Central memory CD8-positive, alpha-beta T cell (primary cell): ENCODE data around the gene KRI1.

Source experiments
- ATAC-seq: fragments of 150-1000 bp; cut with Tn5 transposase; replicated peaks from 2 replicates; pipeline ENCODE4 v1.10.0; 2022; ENCODE audit warnings: mild to moderate bottlenecking, moderate FRiP score, moderate number of reproducible peaks; ENCODE audit not compliant: poor library complexity, severe bottlenecking; ENCODE audit errors: extremely low read depth
- DNase-seq, 2 donors: peaks; one replicate each; pipeline ENCODE4 v3.0.0; 2021; ENCODE audit warnings: low spot score in 2 of 2
- H3K27ac Mint-ChIP-seq: one replicate; pipeline ENCODE4 v1.8.0; 2022; ENCODE audit warnings: low read depth, mild to moderate bottlenecking, moderate library complexity, mixed read lengths
- H3K27me3 Mint-ChIP-seq: one replicate; pipeline ENCODE4 v1.8.0; 2022; ENCODE audit warnings: mixed read lengths
- H3K36me3 Mint-ChIP-seq: one replicate; pipeline ENCODE4 v1.8.0; 2022; ENCODE audit warnings: mild to moderate bottlenecking, moderate library complexity, mixed read lengths; ENCODE audit not compliant: insufficient read depth
- H3K4me1 Mint-ChIP-seq: one replicate; pipeline ENCODE4 v1.8.0; 2022; ENCODE audit warnings: mixed read lengths
- H3K4me3 Mint-ChIP-seq: one replicate; pipeline ENCODE4 v1.8.0; 2022; ENCODE audit warnings: mild to moderate bottlenecking, moderate library complexity, mixed read lengths
- H3K9me3 Mint-ChIP-seq: one replicate; pipeline ENCODE4 v1.8.0; 2022; ENCODE audit warnings: mixed read lengths

Gene KRI1

GRCh38 chr19:10568062-10568825, 2.4 kb upstream of the KRI1 start:
- DNase-seq (peak; percentile 51 to 54), ATAC-seq (peak; percentile 7)
- H3K27ac Mint-ChIP-seq: peak overlapping the region; percentile 93
- H3K9me3 Mint-ChIP-seq: no peaks in the 10 kb centered on the region
- H3K36me3 Mint-ChIP-seq: peaks cover 38% of the 10 kb centered on the region
- peak overlapping the region; percentile 89 for H3K4me3 Mint-ChIP-seq
- H3K27me3 Mint-ChIP-seq: no peaks in the 10 kb centered on the region
- H3K4me1 Mint-ChIP-seq: peaks cover 51% of the 10 kb centered on the region

- H3K4me1 Mint-ChIP-seq: peaks cover 51% of the 10 kb centered on the region
- ATAC-seq (no peak), DNase-seq (no peak)
Measured at GRCh38 chr19:10567656-10568055, 1.8 kb upstream of the KRI1 start.

GRCh38 chr19:10566658-10567410, 1.0 kb upstream of the KRI1 start:
- DNase-seq: peak; percentile 43 to 81
- peaks cover 38% of the 10 kb centered on the region for H3K36me3 Mint-ChIP-seq

More at GRCh38 chr19:10567656-10568055, 1.8 kb upstream of the KRI1 start:
- Mint-ChIP-seq H3K36me3 (peaks cover 38% of the 10 kb centered on the region), H3K9me3 (no peaks in the 10 kb centered on the region), H3K4me3 (peak overlapping the region; percentile 89), H3K27me3 (no peaks in the 10 kb centered on the region), H3K27ac (peak overlapping the region; percentile 93)

GRCh38 chr19:10566408-10566657, 523 bp upstream of the KRI1 start:
- Mint-ChIP-seq H3K4me1 (peaks cover 49% of the 10 kb centered on the region), H3K27me3 (no peaks in the 10 kb centered on the region)

More at GRCh38 chr19:10566658-10567410, 1.0 kb upstream of the KRI1 start:
- Mint-ChIP-seq H3K9me3 (no peaks in the 10 kb centered on the region), H3K4me1 (peaks cover 44% of the 10 kb centered on the region), H3K4me3 (peak overlapping the region; percentile 89), H3K27me3 (no peaks in the 10 kb centered on the region), H3K27ac (peak overlapping the region; percentile 93)
- ATAC-seq: peak; percentile 41

GRCh38 chr19:10565028-10565566, 713 bp downstream of the KRI1 start:
- Mint-ChIP-seq H3K27me3 (no peaks in the 10 kb centered on the region), H3K27ac (peak overlapping the region; percentile 93), H3K9me3 (no peaks in the 10 kb centered on the region), H3K4me3 (peak overlapping the region; percentile 89), H3K4me1 (peaks cover 46% of the 10 kb centered on the region), H3K36me3 (peaks cover 51% of the 10 kb centered on the region)
- DNase-seq (no peak), ATAC-seq (peak; percentile 12)

More at GRCh38 chr19:10566408-10566657, 523 bp upstream of the KRI1 start:
- Mint-ChIP-seq H3K27ac (peak overlapping the region; percentile 93), H3K4me3 (peak overlapping the region; percentile 89), H3K9me3 (no peaks in the 10 kb centered on the region), H3K36me3 (peaks cover 40% of the 10 kb centered on the region)
- ATAC-seq (no peak), DNase-seq (no peak)

GRCh38 chr19:10562609-10563008, 3.2 kb downstream of the KRI1 start:
- DNase-seq (no peak), ATAC-seq (no peak)
- Mint-ChIP-seq H3K4me1 (peaks cover 49% of the 10 kb centered on the region), H3K36me3 (peaks cover 56% of the 10 kb centered on the region), H3K9me3 (no peaks in the 10 kb centered on the region), H3K27ac (no peak overlapping the region), H3K27me3 (no peaks in the 10 kb centered on the region), H3K4me3 (no peak overlapping the region)

- peaks cover 56% of the 10 kb centered on the region for H3K36me3 Mint-ChIP-seq
- no peak for ATAC-seq
- no peak overlapping the region for H3K27ac Mint-ChIP-seq
- no peak overlapping the region for H3K4me3 Mint-ChIP-seq
- H3K9me3 Mint-ChIP-seq: no peaks in the 10 kb centered on the region
- H3K27me3 Mint-ChIP-seq: no peaks in the 10 kb centered on the region
- DNase-seq: no peak
- H3K4me1 Mint-ChIP-seq: peaks cover 26% of the 10 kb centered on the region
Measured at GRCh38 chr19:10560154-10560553, 5.7 kb downstream of the KRI1 start.

- Mint-ChIP-seq H3K4me3 (no peak overlapping the region), H3K27ac (peak overlapping the region; percentile 76), H3K36me3 (peaks cover 62% of the 10 kb centered on the region), H3K27me3 (no peaks in the 10 kb centered on the region), H3K4me1 (peaks cover 38% of the 10 kb centered on the region), H3K9me3 (no peaks in the 10 kb centered on the region)
- ATAC-seq (no peak), DNase-seq (no peak)
Measured at GRCh38 chr19:10557603-10558197, 8.1 kb downstream of the KRI1 start.

GRCh38 chr19:10555610-10555973, 10.2 kb downstream of the KRI1 start:
- Mint-ChIP-seq H3K4me1 (peaks cover 33% of the 10 kb centered on the region), H3K36me3 (peaks cover 66% of the 10 kb centered on the region), H3K4me3 (no peak overlapping the region), H3K27me3 (no peaks in the 10 kb centered on the region), H3K9me3 (no peaks in the 10 kb centered on the region), H3K27ac (no peak overlapping the region)
- ATAC-seq: no peak
- no peak for DNase-seq

- Mint-ChIP-seq H3K27ac (peak overlapping the region; percentile 88), H3K9me3 (no peaks in the 10 kb centered on the region), H3K27me3 (no peaks in the 10 kb centered on the region), H3K4me1 (peaks cover 33% of the 10 kb centered on the region), H3K4me3 (peak overlapping the region; percentile 69), H3K36me3 (peaks cover 63% of the 10 kb centered on the region)
- no peak for DNase-seq
- no peak for ATAC-seq
Measured at GRCh38 chr19:10554760-10555609, 10.8 kb downstream of the KRI1 start.

- peak; percentile 47 to 68 for DNase-seq
- Mint-ChIP-seq H3K27ac (peak overlapping the region; percentile 88), H3K36me3 (peaks cover 68% of the 10 kb centered on the region), H3K9me3 (no peaks in the 10 kb centered on the region), H3K27me3 (no peaks in the 10 kb centered on the region), H3K4me3 (peak overlapping the region; percentile 69), H3K4me1 (peaks cover 28% of the 10 kb centered on the region)
- peak; percentile 87 for ATAC-seq
Measured at GRCh38 chr19:10553943-10554381, 11.8 kb downstream of the KRI1 start.
